Muscle layer of colon (tissue), 2 donors: ENCODE results near the gene INCA1.
"Not testable (repeated sequence)": the region's sequence is repeated elsewhere in the genome, so short reads cannot be mapped to it uniquely, and the experiment has no call there.

Experiments
- H3K27ac ChIP-seq: one replicate; pipeline ENCODE4 v1.7.0; 2013; ENCODE audit warnings: low read depth, mild to moderate bottlenecking, low read length, moderate library complexity
- H3K27me3 ChIP-seq, 2 donors: one replicate each; pipeline ENCODE4 v1.7.0; 2013; ENCODE audit warnings: low read length in 2 of 2, mild to moderate bottlenecking in 2 of 2; ENCODE audit not compliant: insufficient read depth in 2 of 2, control insufficient read depth in 1 of 2
- H3K36me3 ChIP-seq: one replicate; pipeline ENCODE4 v1.7.0; 2013; ENCODE audit warnings: mild to moderate bottlenecking, low read length; ENCODE audit not compliant: insufficient read depth
- H3K4me1 ChIP-seq: one replicate; pipeline ENCODE4 v1.7.0; 2013; ENCODE audit warnings: mild to moderate bottlenecking, low read length; ENCODE audit not compliant: insufficient read depth
- H3K4me3 ChIP-seq, 2 donors: one replicate each; pipeline ENCODE4 v1.7.0; 2013; ENCODE audit warnings: low read length in 2 of 2, low read depth in 1 of 2, mild to moderate bottlenecking in 1 of 2, moderate library complexity in 1 of 2
- H3K9ac ChIP-seq: one replicate; pipeline ENCODE4 v1.7.0; 2013; ENCODE audit warnings: low read length
- H3K9me3 ChIP-seq: one replicate; pipeline ENCODE4 v1.7.0; 2013; ENCODE audit warnings: mild to moderate bottlenecking, low read length
- donor health status: abdominal sarcoma.
- donor health status: Adenocarcinoma of cecum.

The INCA1 gene

DNA sequence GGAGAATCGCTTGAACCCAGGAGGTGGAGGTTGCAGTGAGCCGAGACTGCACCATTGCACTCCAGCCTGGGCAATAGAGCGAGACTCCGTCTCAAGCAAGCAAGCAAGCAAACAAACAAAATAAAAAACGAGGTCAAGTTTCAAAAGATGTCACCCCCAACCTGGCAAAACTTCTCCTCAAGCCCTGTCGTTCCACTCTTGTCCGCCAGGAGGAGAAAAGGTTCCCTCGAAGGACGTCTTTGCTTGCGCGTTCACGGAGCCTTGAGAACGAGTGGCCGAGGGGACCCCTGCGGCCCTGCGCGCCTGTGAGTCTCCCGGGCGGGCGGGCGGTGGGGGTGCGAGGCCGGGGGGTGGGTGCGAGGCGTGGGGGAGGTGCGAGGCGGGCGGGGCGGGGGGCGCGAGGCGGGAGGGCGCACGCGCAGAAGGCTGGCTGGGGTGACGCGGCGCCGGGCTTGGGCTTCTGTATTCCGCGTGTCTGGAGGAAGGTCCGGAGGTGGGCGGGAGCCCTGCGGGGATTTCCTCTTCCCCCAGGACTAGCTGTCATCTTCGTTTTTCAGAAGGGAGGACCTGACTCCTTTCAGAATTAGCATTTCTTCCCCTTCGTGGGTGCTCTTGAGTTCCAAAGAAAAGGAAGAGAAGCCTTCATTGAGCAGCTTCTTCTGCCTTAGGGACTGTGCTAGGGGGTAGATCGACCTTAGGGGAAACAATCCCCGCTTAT lies 34.2 kb upstream of the INCA1 start:
- Histone ChIP-seq H3K9ac (no peak overlapping the region), H3K36me3 (no peaks in the 10 kb centered on the region), H3K27me3 (peaks cover 0 to 5% of the 10 kb centered on the region in 2 donors), H3K4me1 (no peaks in the 10 kb centered on the region), H3K4me3 (peak overlapping the region; percentile 23 to 61), H3K9me3 (no peaks in the 10 kb centered on the region), H3K27ac (no peak overlapping the region)

DNA sequence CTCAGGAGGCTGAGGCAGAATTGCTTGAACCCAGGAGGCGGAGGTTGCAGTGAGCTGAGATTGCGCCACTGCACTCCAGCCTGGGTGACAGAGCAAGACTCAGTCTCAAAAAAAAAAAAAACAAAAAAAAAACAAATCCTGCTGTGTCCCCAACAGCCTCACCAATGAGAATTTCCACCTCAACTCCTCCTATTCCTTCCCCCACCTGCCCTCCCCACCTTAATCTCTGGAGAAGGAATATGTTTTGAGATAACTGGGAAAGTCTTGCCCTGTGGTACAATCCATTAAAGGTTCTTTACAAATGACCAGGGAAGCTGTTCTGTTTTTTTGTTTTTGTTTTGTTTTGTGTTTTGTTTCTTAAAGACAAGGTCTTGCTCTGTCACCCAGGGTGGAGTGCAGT lies 32.8 kb upstream of the INCA1 start:
- H3K4me1 ChIP-seq, H3K27me3 ChIP-seq, H3K9me3 ChIP-seq, H3K4me3 ChIP-seq, H3K27ac ChIP-seq, H3K36me3 ChIP-seq, H3K9ac ChIP-seq: not testable (repeated sequence)

DNA sequence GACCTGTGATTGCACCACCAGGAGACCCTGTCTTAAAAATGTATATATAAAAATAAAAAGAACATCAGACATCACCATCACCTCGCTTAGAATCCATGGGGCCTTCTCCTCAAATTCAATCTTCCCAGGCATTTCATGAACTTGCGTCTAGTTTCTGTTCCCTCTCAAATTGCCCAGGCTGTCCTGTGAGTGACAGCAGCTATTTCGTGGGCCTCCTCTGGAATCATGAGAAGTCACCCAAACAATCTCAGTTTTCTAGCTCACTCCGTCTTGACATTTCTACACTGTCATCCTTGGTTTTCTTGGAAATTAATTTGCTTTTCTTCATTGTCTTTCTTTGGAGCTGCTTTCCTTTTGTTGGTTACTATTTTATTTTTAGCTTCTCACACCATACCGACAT lies 30.6 kb upstream of the INCA1 start:
- Histone ChIP-seq H3K27ac (no peak overlapping the region), H3K27me3 (no peaks in the 10 kb centered on the region), H3K36me3 (no peaks in the 10 kb centered on the region), H3K4me1 (no peaks in the 10 kb centered on the region), H3K9me3 (no peaks in the 10 kb centered on the region), H3K4me3 (no peak overlapping the region), H3K9ac (no peak overlapping the region)

DNA sequence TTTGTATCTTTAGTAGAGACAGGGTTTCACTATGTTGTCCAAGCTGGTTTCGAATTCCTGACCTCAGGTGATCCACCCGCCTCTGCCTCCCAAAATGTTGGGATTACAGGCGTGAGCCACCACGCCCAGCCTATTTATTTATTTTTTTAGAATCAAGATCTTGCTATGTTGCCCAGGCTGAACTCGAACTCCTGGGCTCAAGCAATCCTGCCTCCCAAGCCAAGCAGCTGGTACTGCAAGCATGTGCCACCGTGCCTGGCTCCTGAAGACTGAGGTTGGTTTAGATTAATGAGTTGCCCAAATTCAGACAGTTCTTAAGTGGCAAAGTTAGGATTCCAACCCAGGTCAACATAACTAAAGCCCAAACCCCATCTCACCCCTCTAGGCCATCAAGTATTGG lies 30.0 kb upstream of the INCA1 start:
- Histone ChIP-seq H3K4me3 (no peak overlapping the region), H3K27me3 (no peaks in the 10 kb centered on the region), H3K4me1 (no peaks in the 10 kb centered on the region), H3K36me3 (peaks cover 5% of the 10 kb centered on the region), H3K9ac (no peak overlapping the region), H3K27ac (no peak overlapping the region), H3K9me3 (no peaks in the 10 kb centered on the region)

DNA sequence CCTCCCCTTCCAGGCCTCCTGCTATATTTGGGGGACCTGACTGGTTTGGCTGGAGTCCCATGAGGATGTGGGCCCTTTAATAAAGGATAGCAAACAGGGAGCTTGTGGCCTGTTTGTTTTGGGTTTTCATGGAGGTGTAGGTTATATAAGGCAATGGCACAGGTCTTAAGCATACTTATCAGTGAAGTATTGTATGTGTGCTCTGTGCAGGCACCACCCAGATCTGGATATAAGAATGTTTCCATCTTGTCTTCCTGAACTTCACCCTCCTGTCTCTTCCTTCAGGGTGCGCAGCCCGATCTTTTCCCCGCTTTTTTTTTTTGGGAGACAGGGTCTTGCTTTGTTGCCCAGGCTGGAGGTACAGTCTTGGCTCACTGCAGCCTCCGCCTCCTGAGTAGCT lies 27.3 kb upstream of the INCA1 start:
- Histone ChIP-seq H3K4me1 (no peaks in the 10 kb centered on the region), H3K27ac (no peak overlapping the region), H3K4me3 (no peak overlapping the region), H3K27me3 (no peaks in the 10 kb centered on the region), H3K9ac (no peak overlapping the region), H3K36me3 (peaks cover 28% of the 10 kb centered on the region), H3K9me3 (no peaks in the 10 kb centered on the region)

DNA sequence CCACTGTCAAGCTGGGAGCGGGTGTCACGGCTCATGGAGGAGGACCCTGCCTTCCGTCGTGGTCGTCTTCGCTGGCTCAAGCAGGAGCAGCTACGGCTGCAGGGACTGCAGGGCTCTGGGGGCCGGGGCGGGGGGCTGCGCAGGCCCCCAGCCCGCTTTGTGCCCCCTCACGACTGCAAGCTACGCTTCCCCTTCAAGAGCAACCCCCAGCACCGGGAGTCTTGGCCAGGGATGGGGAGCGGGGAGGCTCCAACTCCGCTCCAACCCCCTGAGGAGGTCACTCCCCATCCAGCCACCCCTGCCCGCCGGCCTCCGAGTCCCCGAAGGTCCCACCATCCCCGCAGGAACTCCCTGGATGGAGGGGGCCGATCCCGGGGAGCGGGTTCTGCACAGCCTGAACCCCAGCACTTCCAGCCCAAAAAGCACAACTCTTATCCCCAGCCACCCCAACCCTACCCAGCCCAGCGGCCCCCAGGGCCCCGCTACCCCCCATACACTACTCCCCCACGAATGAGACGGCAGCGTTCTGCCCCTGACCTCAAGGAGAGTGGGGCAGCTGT lies 26.3 kb upstream of the INCA1 start:
- Histone ChIP-seq H3K9ac (no peak overlapping the region), H3K36me3 (peaks cover 38% of the 10 kb centered on the region), H3K4me3 (no peak overlapping the region), H3K4me1 (no peaks in the 10 kb centered on the region), H3K27ac (no peak overlapping the region), H3K27me3 (no peaks in the 10 kb centered on the region), H3K9me3 (no peaks in the 10 kb centered on the region)

DNA sequence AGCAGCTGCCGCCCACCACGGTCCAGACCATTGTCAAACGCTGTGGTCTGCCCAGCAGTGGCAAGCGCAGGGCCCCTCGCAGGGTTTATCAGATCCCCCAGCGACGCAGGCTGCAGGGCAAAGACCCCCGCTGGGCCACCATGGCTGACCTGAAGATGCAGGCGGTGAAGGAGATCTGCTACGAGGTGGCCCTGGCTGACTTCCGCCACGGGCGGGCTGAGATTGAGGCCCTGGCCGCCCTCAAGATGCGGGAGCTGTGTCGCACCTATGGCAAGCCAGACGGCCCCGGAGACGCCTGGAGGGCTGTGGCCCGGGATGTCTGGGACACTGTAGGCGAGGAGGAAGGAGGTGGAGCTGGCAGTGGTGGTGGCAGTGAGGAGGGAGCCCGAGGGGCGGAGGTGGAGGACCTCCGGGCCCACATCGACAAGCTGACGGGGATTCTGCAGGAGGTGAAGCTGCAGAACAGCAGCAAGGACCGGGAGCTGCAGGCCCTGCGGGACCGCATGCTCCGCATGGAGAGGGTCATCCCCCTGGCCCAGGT lies 24.9 kb upstream of the INCA1 start:
- Histone ChIP-seq H3K4me3 (no peak overlapping the region), H3K27me3 (no peaks in the 10 kb centered on the region), H3K36me3 (peaks cover 41% of the 10 kb centered on the region), H3K9me3 (no peaks in the 10 kb centered on the region), H3K9ac (no peak overlapping the region), H3K27ac (no peak overlapping the region), H3K4me1 (no peaks in the 10 kb centered on the region)

DNA sequence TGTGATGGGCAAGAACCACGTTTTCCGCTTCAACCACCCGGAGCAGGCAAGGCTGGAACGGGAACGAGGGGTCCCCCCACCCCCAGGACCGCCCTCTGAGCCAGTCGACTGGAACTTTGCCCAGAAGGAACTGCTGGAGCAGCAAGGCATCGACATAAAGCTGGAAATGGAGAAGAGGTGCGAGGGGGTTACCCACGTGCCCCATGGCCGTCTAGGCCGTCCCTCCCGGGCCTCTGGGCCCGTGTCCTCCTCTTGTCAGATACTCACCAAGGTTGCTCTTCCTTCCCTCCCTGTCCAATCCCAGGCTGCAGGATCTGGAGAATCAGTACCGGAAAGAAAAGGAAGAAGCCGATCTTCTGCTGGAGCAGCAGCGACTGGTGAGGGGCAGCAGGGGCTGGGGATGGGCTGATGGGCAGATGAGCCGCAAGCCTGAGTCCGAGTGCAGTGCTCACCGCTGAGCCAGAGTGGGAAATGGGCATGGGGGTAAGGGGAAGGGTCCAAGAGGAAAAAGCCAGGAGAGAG lies 23.2 kb upstream of the INCA1 start:
- Histone ChIP-seq H3K27me3 (no peaks in the 10 kb centered on the region), H3K4me3 (no peak overlapping the region), H3K9ac (no peak overlapping the region), H3K4me1 (no peaks in the 10 kb centered on the region), H3K9me3 (no peaks in the 10 kb centered on the region), H3K36me3 (peaks cover 45% of the 10 kb centered on the region), H3K27ac (no peak overlapping the region)

DNA sequence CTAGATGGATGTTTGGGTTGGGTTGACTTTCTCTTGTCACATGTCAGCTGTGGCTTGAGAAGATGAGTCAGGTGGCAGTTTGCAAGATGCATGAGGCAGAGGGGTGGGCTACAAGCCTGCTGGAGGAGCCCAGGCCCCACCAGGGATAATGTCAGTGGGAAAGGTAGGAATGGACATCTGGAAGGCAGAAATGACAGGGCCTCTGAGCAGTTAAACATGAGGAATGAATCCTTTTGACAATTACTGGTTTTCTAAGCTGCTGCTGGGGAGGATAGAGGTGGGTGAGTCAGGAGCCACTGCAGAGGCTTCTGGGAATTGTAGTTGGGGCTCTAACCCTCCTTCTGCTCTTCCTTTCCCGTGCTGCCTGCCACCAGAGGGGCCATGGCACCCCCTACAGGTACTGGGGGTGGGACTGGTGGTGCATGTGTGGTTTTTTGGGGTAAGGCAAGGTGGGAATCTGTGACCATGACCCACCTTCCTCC lies 22.2 kb upstream of the INCA1 start:
- Histone ChIP-seq H3K9me3 (no peaks in the 10 kb centered on the region), H3K27me3 (no peaks in the 10 kb centered on the region), H3K36me3 (peaks cover 52% of the 10 kb centered on the region), H3K4me3 (no peak overlapping the region), H3K4me1 (no peaks in the 10 kb centered on the region), H3K9ac (no peak overlapping the region), H3K27ac (no peak overlapping the region)

DNA sequence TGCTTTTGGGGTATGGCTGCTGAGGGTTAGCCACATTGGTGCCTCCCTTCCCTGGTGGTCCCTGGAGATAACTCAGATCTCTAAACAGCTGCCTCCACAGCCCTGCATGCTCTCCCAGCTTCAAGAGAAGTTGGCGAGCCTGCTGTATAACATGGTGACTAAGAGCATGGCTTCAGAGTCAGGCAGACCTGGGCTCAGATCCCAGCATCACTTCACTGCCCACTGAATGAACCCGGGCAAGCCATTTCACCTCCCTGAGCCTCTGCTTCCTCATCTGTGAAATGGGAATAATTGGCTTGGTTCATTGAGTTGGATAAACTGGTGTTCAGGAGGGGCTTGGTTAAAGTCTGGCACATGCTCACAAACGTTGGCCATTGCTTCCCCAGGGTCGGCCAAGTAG lies 17.0 kb upstream of the INCA1 start:
- Histone ChIP-seq H3K9ac (no peak overlapping the region), H3K4me1 (no peaks in the 10 kb centered on the region), H3K36me3 (peaks cover 46% of the 10 kb centered on the region), H3K27me3 (no peaks in the 10 kb centered on the region), H3K27ac (no peak overlapping the region), H3K9me3 (no peaks in the 10 kb centered on the region), H3K4me3 (no peak overlapping the region)

DNA sequence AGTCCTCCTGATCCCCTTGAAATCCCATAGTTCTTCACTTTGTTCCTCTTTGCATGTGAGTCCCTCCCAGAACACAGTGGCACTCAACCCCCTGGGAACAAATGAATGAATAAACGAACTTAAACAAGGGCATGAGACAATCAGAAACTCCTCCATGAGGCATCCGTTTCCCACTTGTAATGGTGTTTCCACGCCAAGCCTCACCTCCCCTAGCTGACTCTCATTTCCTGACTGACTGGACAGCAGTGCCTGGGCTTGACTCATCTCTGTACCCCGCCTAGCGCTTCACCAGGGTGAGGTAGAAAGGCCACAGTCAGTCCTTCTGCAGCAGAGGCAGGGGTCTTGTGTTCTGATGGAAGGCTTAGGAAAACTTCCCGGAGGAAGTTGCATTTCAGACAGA lies 14.6 kb upstream of the INCA1 start:
- Histone ChIP-seq H3K4me1 (no peaks in the 10 kb centered on the region), H3K9ac (no peak overlapping the region), H3K27me3 (no peaks in the 10 kb centered on the region), H3K27ac (no peak overlapping the region), H3K9me3 (no peaks in the 10 kb centered on the region), H3K36me3 (peaks cover 57% of the 10 kb centered on the region), H3K4me3 (no peak overlapping the region)
